ENCODE results near the gene TBC1D14. TPM values are rescaled to one million over a fixed set of nuclear protein-coding genes. Genes with fewer than 3 reads are reported as not detected.

Gene TBC1D14
- total and polyA plus RNA-seq, 11 donors: 9.8 to 51.0 (median 34.3) TPM

DNA sequence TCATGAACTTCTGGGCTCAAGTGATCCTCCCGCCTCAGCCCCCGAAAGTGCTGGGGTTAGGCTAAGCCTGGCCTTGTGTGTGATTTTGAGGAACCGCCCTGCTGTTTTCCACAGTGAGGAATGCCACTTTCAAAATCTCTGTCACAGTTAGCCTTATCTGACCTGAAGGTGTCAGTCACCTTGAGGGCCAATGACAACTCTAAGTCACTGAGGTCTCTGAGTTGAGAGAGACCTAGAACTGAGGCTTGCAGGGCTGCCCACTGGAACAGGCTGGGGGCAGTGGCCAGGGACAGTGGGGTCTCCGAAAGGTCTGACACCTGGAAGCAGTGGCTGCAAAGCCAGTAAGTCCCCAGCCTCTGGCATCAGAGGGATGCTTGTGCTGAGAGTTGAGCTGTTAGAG is 139.7 kb downstream of the TBC1D14 start:
- Histone ChIP-seq H3K27ac (peak overlapping the region in 2 of 12 donors; percentile 31 to 37), H3K4me1 (peaks cover 8 to 82% (median 69%) of the 10 kb centered on the region in 12 donors), H3K9me3 (no peaks in the 10 kb centered on the region), H3K36me3 (peaks cover 0 to 30% (median 4%) of the 10 kb centered on the region in 9 donors), H3K4me3 (no peak overlapping the region), H3K27me3 (no peaks in the 10 kb centered on the region)
- TF ChIP-seq CTCF (IDR thresholded peaks at IDR 0.05) (no peak), POLR2A (IDR thresholded peaks at IDR 0.05) (no peak)
- ATAC-seq (no peak), DNase-seq (peak in 1 of 5 donors; percentile 8)
- WGBS, 4 donors: 83 to 91% (median 89%) methylated on average over 4 of the region's 4 CpGs
- intact Hi-C loops (cut with DNase I): loop anchor here in 4 of 10 donors (10.0 kb wide), 2 partner anchors 64 to 144 kb away; partner anchors contain the start of gene TBC1D14 (in 2 of the 4)

DNA sequence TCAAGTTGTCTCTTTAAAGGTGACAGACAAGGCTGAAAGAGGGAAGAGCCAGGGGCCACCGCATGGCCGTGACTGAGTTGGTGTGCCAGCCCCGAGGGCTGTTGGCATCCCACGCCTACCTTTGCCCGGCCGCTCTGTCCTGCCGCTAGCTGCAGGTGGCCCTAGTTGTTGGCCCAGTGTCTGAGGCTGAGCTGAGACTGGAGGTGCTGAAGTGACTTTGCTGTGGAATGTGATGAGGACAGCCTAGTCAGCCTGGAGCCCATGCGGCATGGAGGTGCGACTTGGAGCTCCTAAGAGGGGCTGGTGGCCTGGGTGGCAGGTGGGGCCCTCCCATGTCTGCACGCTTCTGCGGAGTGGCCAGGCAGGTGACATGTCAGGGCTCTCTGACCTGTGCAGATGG is 140.1 kb downstream of the TBC1D14 start:
- H3K9me3 ChIP-seq: no peaks in the 10 kb centered on the region
- H3K36me3 ChIP-seq: peaks cover 0 to 34% (median 8%) of the 10 kb centered on the region in 9 donors
- H3K27me3 ChIP-seq: no peaks in the 10 kb centered on the region
- DNase-seq: peak in 1 of 5 donors; percentile 20
- no peak overlapping the region for H3K4me3 ChIP-seq
- ATAC-seq: peak in 3 of 4 donors; percentile 4 to 20 (median 8)
- H3K27ac ChIP-seq: peak overlapping the region in 3 of 12 donors; percentile 9 to 37 (median 31)
- TF ChIP-seq POLR2A (IDR thresholded peaks at IDR 0.05) (no peak), CTCF (IDR thresholded peaks at IDR 0.05) (no peak)
- peaks cover 6 to 78% (median 64%) of the 10 kb centered on the region in 12 donors for H3K4me1 ChIP-seq
- WGBS, 4 donors: 64 to 71% (median 68%) methylated on average over 4 to 11 of the region's 11 CpGs
- intact Hi-C loops (cut with DNase I): loop anchor here in 4 of 10 donors (10.0 kb wide), 3 partner anchors 65 to 145 kb away; partner anchors contain the start of gene TBC1D14 (in 2 of the 4)

- WGBS, 4 donors: 63 to 75% (median 71%) methylated on average over 35 to 36 of the region's 36 CpGs
- no peaks in the 10 kb centered on the region for H3K9me3 ChIP-seq
- intact Hi-C loops (cut with DNase I): loop anchor here in 1 of 10 donors (10.0 kb wide), 1 partner anchor 136 kb away; no protein-coding TSS in a partner anchor
- peaks cover 0 to 41% (median 17%) of the 10 kb centered on the region in 9 donors for H3K36me3 ChIP-seq
- DNase-seq: peak in 2 of 5 donors; percentile 41 to 71
- no peaks in the 10 kb centered on the region for H3K27me3 ChIP-seq
- TF ChIP-seq POLR2A (IDR thresholded peaks at IDR 0.05): no peak
- ATAC-seq: peak in 3 of 4 donors; percentile 7 to 30 (median 28)
- no peak overlapping the region for H3K4me3 ChIP-seq
- H3K4me1 ChIP-seq: peaks cover 2 to 69% (median 58%) of the 10 kb centered on the region in 12 donors
- peak overlapping the region in 3 of 12 donors; percentile 9 to 37 (median 31) for H3K27ac ChIP-seq
Measured at GRCh38 chr4:7050481-7051143, 141.0 kb downstream of the TBC1D14 start.

DNA sequence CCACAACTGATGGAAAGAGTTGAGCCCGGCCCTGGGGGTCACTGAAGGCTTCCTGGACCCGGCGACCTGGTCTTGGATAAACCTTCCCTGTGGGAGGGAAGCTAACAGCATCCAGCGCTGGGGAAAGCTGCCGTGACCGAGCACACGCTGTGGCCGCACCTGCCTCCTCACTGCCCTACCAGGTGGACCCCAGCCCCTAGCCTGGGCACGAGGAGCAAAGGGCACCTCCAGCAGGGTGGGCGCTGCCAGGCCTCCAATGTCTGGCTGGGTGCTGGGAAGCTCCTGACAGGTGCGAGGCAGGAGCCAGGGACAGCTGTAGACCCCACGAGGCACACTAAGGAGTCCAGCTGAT is 141.5 kb downstream of the TBC1D14 start:
- DNase-seq: peak in 1 of 5 donors; percentile 21
- intact Hi-C loops (cut with DNase I): loop anchor here in 1 of 10 donors (10.0 kb wide), 1 partner anchor 136 kb away; no protein-coding TSS in a partner anchor
- ATAC-seq: no peak
- Histone ChIP-seq H3K27me3 (no peaks in the 10 kb centered on the region), H3K4me3 (no peak overlapping the region), H3K36me3 (peaks cover 0 to 41% (median 22%) of the 10 kb centered on the region in 9 donors), H3K9me3 (no peaks in the 10 kb centered on the region), H3K4me1 (peaks cover 2 to 64% (median 53%) of the 10 kb centered on the region in 12 donors), H3K27ac (no peak overlapping the region)
- WGBS, 4 donors: 87 to 90% (median 88%) methylated on average over 8 to 12 of the region's 12 CpGs
- TF ChIP-seq POLR2A (IDR thresholded peaks at IDR 0.05) (no peak), CTCF (IDR thresholded peaks at IDR 0.05) (no peak)

Measured in heart left ventricle (tissue), 16 donors.